Skeletal muscle tissue (tissue), 5 donors: ENCODE data around the gene BRAF. TPM values are rescaled to one million over a fixed set of nuclear protein-coding genes. Genes with fewer than 3 reads are reported as not detected.
"Not testable (repeated sequence)": the region's sequence is repeated elsewhere in the genome, so short reads cannot be mapped to it uniquely, and the experiment has no call there.

Experiments
- H3K27ac ChIP-seq: one replicate; pipeline ENCODE4 v1.7.0; 2013; ENCODE audit warnings: mild to moderate bottlenecking, low read depth, low read length, inconsistent platforms
- H3K27me3 ChIP-seq, 3 donors: one replicate each; pipeline ENCODE4 v1.7.0; 2013; ENCODE audit warnings: low read length in 3 of 3; ENCODE audit not compliant: control insufficient read depth in 3 of 3, insufficient read depth in 3 of 3
- H3K36me3 ChIP-seq, 3 donors: one replicate each; pipeline ENCODE4 v1.7.0; 2013; ENCODE audit warnings: low read length in 3 of 3; ENCODE audit not compliant: control insufficient read depth in 3 of 3, insufficient read depth in 3 of 3
- H3K4me1 ChIP-seq, 3 donors: one replicate each; pipeline ENCODE4 v1.7.0; 2013; ENCODE audit warnings: low read length in 3 of 3, mild to moderate bottlenecking in 3 of 3; ENCODE audit not compliant: control insufficient read depth in 3 of 3, insufficient read depth in 3 of 3
- H3K4me3 ChIP-seq, 3 donors: one replicate each; pipeline ENCODE4 v1.7.0; 2013; ENCODE audit warnings: low read length in 3 of 3
- H3K9ac ChIP-seq, 3 donors: one replicate each; pipeline ENCODE4 v1.7.0; 2013; ENCODE audit warnings: low read length in 3 of 3, mild to moderate bottlenecking in 3 of 3, moderate library complexity in 2 of 3, low read depth in 1 of 3
- H3K9me3 ChIP-seq, 3 donors: one replicate each; pipeline ENCODE4 v1.7.0; 2013; ENCODE audit warnings: low read length in 3 of 3; ENCODE audit not compliant: control insufficient read depth in 3 of 3
- small RNA-seq: library from RNA; depleted of rRNA; stranded (forward); fragments of <200 nt; gene quantifications from one replicate; pipeline ENCODE3, GENCODE V24; 2014
- total RNA-seq: library from RNA; depleted of rRNA; stranded (reverse); fragments of >200 nt; gene quantifications from one replicate; pipeline ENCODE4 v1.2.3, GENCODE V29; 2014
- donor health status: Osteomylitis.

Gene BRAF
- total RNA-seq, 1 donor from 2014 or later: 38.6 TPM

GRCh38 chr7:140673063-140673773, 251.5 kb downstream of the BRAF start:
- Histone ChIP-seq H3K36me3 (peaks cover 2 to 5% (median 4%) of the 10 kb centered on the region in 3 donors), H3K27ac (peak overlapping the region; percentile 12), H3K9me3 (no peaks in the 10 kb centered on the region), H3K4me3 (peak overlapping the region; percentile 67 to 83 (median 83)), H3K9ac (peak overlapping the region; percentile 68 to 85 (median 77)), H3K4me1 (peaks cover 19 to 33% (median 22%) of the 10 kb centered on the region in 3 donors), H3K27me3 (no peaks in the 10 kb centered on the region)

DNA sequence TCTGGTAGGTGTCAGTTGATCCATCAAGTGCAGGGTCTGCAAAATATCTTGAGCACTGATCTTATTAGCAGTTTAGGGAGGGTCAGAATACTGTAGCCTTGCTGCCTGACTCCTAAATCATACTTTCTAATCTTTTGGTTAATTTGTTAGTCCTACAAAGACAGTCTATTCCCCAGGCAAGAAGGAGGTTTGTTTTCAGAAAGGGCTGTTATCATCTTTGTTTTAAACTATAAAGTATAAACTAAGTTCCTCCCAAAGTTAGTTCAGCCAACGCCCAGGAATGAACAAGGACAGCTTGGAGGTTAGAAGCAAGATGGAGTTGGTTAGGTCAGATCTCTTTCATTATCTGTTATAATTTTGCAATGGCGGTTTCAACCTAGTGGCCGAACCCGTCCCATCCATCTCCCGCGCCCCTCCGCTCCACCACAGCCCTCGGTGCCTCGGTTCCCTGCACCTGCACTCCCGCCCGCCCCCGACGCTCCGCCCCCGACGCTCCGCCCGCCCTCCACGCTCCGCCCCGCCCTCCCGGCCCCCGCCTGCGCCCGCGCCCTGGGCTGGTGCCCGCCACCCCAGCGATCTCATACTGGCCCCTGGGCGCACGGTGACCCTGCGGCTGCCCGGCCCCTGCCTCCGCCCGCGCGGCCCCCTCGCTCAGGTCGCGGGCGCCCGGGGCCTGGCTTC, 252.2 kb downstream of the BRAF start, which contains the start of gene ADCK2:
Gene ADCK2 (plus strand): TSS at position 564 of the 681 bp plus-strand sequence. CDS start 386 bp downstream, outside the sequence.
- Histone ChIP-seq H3K9me3 (no peaks in the 10 kb centered on the region), H3K36me3 (no peaks in the 10 kb centered on the region), H3K27ac (peak within 1 kb of the TSS; percentile 12), H3K4me3 (peak within 1 kb of the TSS; percentile 67 to 83 (median 83)), H3K27me3 (no peaks in the 10 kb centered on the region), H3K4me1 (peaks cover 19 to 33% (median 22%) of the 10 kb centered on the region in 3 donors), H3K9ac (peak within 1 kb of the TSS; percentile 68 to 85 (median 77))

- Histone ChIP-seq H3K4me3 (peak overlapping the region in 1 of 3 donors; percentile 83), H3K27me3 (no peaks in the 10 kb centered on the region), H3K9ac (peak overlapping the region in 1 of 3 donors; percentile 14), H3K4me1 (peaks cover 19 to 33% (median 22%) of the 10 kb centered on the region in 3 donors), H3K27ac (no peak overlapping the region), H3K36me3 (no peaks in the 10 kb centered on the region), H3K9me3 (no peaks in the 10 kb centered on the region)
These were observed 252.8 kb downstream of the BRAF start for GRCh38 chr7:140671966-140672365.

DNA sequence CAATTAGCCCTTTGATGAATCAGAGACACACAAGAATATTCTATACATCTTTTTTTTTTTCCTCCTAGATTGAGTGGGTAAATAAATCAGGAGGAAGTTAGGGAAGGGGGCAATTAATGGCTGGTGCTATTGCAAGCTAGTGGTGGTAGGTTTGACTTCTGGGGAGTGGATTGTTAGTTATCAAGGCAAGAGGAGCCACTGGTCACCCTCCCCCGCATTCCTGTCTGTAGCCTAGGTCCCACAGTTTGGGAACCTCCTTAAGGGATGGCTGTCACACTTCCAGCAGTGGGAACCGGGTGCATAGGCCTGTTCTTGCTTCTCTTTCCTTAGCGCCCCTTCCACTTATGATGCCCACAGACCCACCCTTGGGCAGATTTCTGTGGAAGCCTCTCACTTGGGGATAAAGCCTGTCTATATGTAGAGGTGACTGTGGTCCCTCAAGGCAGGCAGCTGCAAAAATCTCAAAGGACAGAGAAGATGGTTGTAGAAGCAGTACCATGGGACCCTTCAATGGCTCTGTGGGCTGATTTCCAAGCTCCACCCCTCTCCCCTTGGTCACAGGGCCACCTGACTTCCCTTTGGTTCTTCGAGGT, 254.3 kb downstream of the BRAF start:
- Histone ChIP-seq H3K9me3 (no peaks in the 10 kb centered on the region), H3K36me3 (no peaks in the 10 kb centered on the region), H3K27ac (no peak overlapping the region), H3K27me3 (no peaks in the 10 kb centered on the region), H3K9ac (peak overlapping the region in 1 of 3 donors; percentile 8), H3K4me1 (peaks cover 15 to 29% (median 17%) of the 10 kb centered on the region in 3 donors), H3K4me3 (no peak overlapping the region)

GRCh38 chr7:140669862-140670261, 254.9 kb downstream of the BRAF start:
- not testable (repeated sequence) for H3K36me3 ChIP-seq, H3K27me3 ChIP-seq, H3K9ac ChIP-seq, H3K27ac ChIP-seq, H3K9me3 ChIP-seq, H3K4me3 ChIP-seq
- H3K4me1 ChIP-seq: peaks cover 14 to 24% (median 15%) of the 10 kb centered on the region in 3 donors

DNA sequence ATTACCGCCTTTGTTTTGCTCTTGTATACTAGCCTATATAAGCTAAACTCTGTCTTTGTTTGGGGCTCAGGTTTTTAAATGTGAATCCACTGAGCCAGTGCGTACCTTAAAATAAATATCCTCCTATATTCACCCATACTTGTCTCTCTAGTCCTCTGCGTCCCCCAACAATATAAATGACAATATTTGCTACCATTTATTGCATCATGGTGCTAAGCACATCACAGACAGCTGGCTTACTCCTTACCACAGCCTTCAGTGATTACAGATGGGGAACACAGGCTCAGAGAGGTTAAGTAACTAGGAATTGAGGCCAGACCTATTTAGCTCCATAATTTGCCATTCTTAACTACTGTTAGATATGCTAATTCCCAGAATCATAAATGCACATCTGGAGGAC, 255.4 kb downstream of the BRAF start:
- no peak overlapping the region for H3K4me3 ChIP-seq
- H3K4me1 ChIP-seq: peaks cover 10 to 18% (median 13%) of the 10 kb centered on the region in 3 donors
- H3K27ac ChIP-seq: no peak overlapping the region
- H3K36me3 ChIP-seq: no peaks in the 10 kb centered on the region
- no peaks in the 10 kb centered on the region for H3K9me3 ChIP-seq
- H3K27me3 ChIP-seq: no peaks in the 10 kb centered on the region
- no peak overlapping the region for H3K9ac ChIP-seq

Small RNA genes lying within 50 kb of the gene (small RNA-seq; reads per million reads assigned to genes)
- not detected for gene AC006006.1
- not detected for gene RNU6-85P

Other genes starting within 250 kb of the BRAF start
- 38.1 TPM for gene NDUFB2, start 228.2 kb downstream of the BRAF start, total RNA-seq
- 31.8 TPM for gene MRPS33, start 90.0 kb upstream of the BRAF start, total RNA-seq
- 0.52 TPM for gene TMEM178B, start 149.1 kb upstream of the BRAF start, total RNA-seq